Upper lobe of right lung (tissue), 1 donor: ENCODE results near the gene TAPBPL. TPM values are rescaled to one million over a fixed set of nuclear protein-coding genes. Genes with fewer than 3 reads are reported as not detected.

Experiments
- ATAC-seq: fragments of 200-7000 bp; cut with Tn5 transposase; one replicate; pipeline ENCODE4 v1.9.1; 2020; ENCODE audit warnings: mild to moderate bottlenecking, moderate library complexity
- DNase-seq: peaks from one replicate; pipeline ENCODE4 v3.0.0-alpha.2; 2020
- H3K27ac ChIP-seq: fragments of 200-600 bp; one replicate; pipeline ENCODE4 v1.8.0; 2022
- H3K27me3 ChIP-seq: fragments of 200-600 bp; one replicate; pipeline ENCODE4 v1.8.0; 2022; ENCODE audit warnings: mild to moderate bottlenecking
- H3K36me3 ChIP-seq: fragments of 200-600 bp; one replicate; pipeline ENCODE4 v1.8.0; 2022
- H3K4me1 ChIP-seq: fragments of 200-600 bp; one replicate; pipeline ENCODE4 v1.8.0; 2022
- H3K4me3 ChIP-seq: fragments of 200-600 bp; one replicate; pipeline ENCODE4 v1.8.0; 2022; ENCODE audit warnings: mild to moderate bottlenecking
- H3K9me3 ChIP-seq: fragments of 200-600 bp; one replicate; pipeline ENCODE4 v1.8.0; 2022
- CTCF ChIP-seq: fragments of 200-600 bp; IDR thresholded peaks from one replicate; pipeline ENCODE4 v1.8.0; 2022; ENCODE audit warnings: antibody characterized with exemption
- intact Hi-C: fragments of 100-400 bp; cut with DNase I; formaldehyde crosslinking; loops from one replicate; pipeline ENCODE4 v1.11.0; 2022
- total RNA-seq: library from RNA; stranded (reverse); fragmentation: NEBNext Ultra II Directional; extraction: Animal tissue kit (Norgen Biotek cat#: 25700); gene quantifications from one replicate; pipeline ENCODE4 v1.2.1, GENCODE V29; 2021
- donor health status: DM: no; HTN: yes; CAD: no; lungs with severe emphysema.

Gene TAPBPL
- total RNA-seq, 1 donor from 2014 or later: 28.4 TPM

DNA sequence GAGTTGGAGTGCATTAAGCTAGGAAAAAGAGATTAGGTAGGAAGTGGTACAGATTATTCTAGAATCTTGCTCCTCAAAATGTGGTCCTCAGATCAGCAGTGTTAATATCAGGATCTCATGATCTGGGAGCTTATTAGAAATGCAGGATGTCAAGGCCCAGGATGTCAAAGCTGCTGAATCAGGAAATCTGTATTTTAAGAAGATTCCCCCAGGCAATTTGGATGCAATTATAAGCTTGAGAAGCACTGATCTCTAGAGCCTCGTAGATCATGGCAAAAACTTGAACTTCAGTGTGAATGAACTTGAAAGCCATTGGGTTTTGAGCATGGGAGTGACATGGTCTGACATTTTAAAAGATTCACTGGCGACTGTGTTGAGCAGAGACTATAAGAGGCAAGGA lies 48.6 kb downstream of the TAPBPL start:
- Histone ChIP-seq H3K27me3 (no peaks in the 10 kb centered on the region), H3K4me3 (no peak overlapping the region), H3K9me3 (no peaks in the 10 kb centered on the region), H3K27ac (no peak overlapping the region), H3K4me1 (no peaks in the 10 kb centered on the region), H3K36me3 (peaks cover 30% of the 10 kb centered on the region)
- intact Hi-C loops: no loop called here
- no peak for TF ChIP-seq CTCF
- ATAC-seq: no peak
- no peak for DNase-seq

DNA sequence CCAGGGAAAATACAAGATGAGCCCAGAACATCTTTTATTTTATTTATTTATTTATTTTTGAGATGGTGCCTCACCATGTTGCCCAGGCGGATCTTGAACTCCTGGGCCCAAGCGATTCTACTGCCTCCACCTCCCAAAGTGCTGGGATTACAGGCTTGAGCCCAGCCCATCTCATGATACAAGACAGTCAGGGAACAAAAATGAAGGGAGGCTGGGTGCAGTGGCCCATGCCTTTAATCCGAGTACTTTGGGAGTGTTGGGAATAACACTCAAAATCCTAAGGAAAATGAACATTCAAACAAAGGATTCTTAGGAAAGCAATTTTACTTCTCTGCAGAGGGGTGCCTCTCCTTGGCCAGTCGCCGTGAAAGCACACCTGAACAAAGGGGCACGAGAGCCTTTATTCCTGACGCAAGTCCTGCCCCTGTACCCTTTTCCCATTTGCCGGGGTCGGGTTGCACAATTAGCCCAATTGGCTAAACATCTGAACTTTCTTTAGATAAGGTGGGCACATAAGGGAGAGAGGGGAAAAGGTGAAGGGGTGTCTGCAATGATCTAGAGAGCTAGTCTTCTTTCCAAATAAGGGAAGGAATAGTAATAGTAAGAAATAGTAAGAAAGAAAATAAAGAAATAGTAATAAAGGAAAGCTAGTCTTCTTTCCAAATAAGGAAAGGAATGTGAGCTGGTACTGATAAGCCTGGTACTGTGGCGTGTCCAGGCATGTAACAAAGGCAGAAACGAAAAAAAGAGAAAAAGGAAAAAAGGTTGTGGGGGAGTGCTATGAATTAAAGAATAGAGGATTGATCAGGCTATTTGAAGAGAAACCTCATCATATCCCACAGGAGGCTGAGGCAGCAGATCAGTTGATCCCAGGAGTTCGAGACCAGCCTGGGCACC lies 55.5 kb downstream of the TAPBPL start:
- H3K4me3 ChIP-seq: no peak overlapping the region
- no peak for TF ChIP-seq CTCF
- H3K36me3 ChIP-seq: peaks cover 24% of the 10 kb centered on the region
- H3K27ac ChIP-seq: no peak overlapping the region
- DNase-seq (no peak), ATAC-seq (no peak)
- H3K9me3 ChIP-seq: no peaks in the 10 kb centered on the region
- H3K27me3 ChIP-seq: no peaks in the 10 kb centered on the region
- no peaks in the 10 kb centered on the region for H3K4me1 ChIP-seq
- intact Hi-C loops: no loop called here

- no peak for ATAC-seq
- intact Hi-C loops: no loop called here
- H3K27me3 ChIP-seq: no peaks in the 10 kb centered on the region
- H3K4me1 ChIP-seq: no peaks in the 10 kb centered on the region
- no peaks in the 10 kb centered on the region for H3K9me3 ChIP-seq
- no peak for DNase-seq
- H3K4me3 ChIP-seq: no peak overlapping the region
- peaks cover 31% of the 10 kb centered on the region for H3K36me3 ChIP-seq
- no peak overlapping the region for H3K27ac ChIP-seq
- TF ChIP-seq CTCF: no peak
Measured at GRCh38 chr12:6508087-6508486, 56.2 kb downstream of the TAPBPL start.

Other genes starting within 250 kb of the TAPBPL start
- 5.1 TPM for gene PLEKHG6, start 141.4 kb upstream of the TAPBPL start, total RNA-seq
- gene TNFRSF1A, start 110.0 kb upstream of the TAPBPL start, total RNA-seq: 185 TPM
- 199 TPM for gene SCNN1A, start 76.5 kb upstream of the TAPBPL start, total RNA-seq
- 156 TPM for gene LTBR, start 67.9 kb upstream of the TAPBPL start, total RNA-seq
- 1.5 TPM for gene CD27, start 7.1 kb upstream of the TAPBPL start, total RNA-seq
- 6.3 TPM for gene VAMP1, start 18.6 kb downstream of the TAPBPL start, total RNA-seq
- 114 TPM for gene MRPL51, start 41.2 kb downstream of the TAPBPL start, total RNA-seq
- gene NCAPD2, start 42.1 kb downstream of the TAPBPL start, total RNA-seq: 26.7 TPM
- gene GAPDH, start 82.5 kb downstream of the TAPBPL start, total RNA-seq: 736 TPM
- 23.5 TPM for gene IFFO1, start 104.0 kb downstream of the TAPBPL start, total RNA-seq
- 32.2 TPM for gene NOP2, start 116.2 kb downstream of the TAPBPL start, total RNA-seq
- gene CHD4, start 155.3 kb downstream of the TAPBPL start, total RNA-seq: 160 TPM
- 2.5 TPM for gene LPAR5, start 183.9 kb downstream of the TAPBPL start, total RNA-seq
- 3.8 TPM for gene ACRBP, start 195.4 kb downstream of the TAPBPL start, total RNA-seq
- 38.0 TPM for gene ING4, start 211.1 kb downstream of the TAPBPL start, total RNA-seq
- 53.6 TPM for gene ZNF384, start 237.3 kb downstream of the TAPBPL start, total RNA-seq
- 0.20 TPM for gene PIANP, start 248.8 kb downstream of the TAPBPL start, total RNA-seq